HEK293T (cell line): ENCODE results near the gene PAGR1.

Experiments
- CTCF ChIA-PET: fragments of 350-600 bp; formaldehyde crosslinking; extraction: SDS; loops from one replicate; lab custom pipeline; 2021; ENCODE audit warnings: antibody characterized with exemption, inconsistent platforms; lab: Yijun Ruan, JAX
- POLR2A ChIA-PET: fragments of 350-600 bp; formaldehyde crosslinking; extraction: SDS; loops from one replicate; lab custom pipeline; 2020; ENCODE audit warnings: antibody characterized with exemption, inconsistent platforms; lab: Yijun Ruan, JAX
- DNase-seq: peaks from one replicate; pipeline ENCODE4 v3.0.0; 2012; ENCODE audit warnings: mixed read lengths; ENCODE audit errors: extremely low spot score
- ARNT ChIP-seq: fragments of 450-650 bp; IDR thresholded peaks from 2 replicates; pipeline ENCODE4 v1.6.1; 2017; ENCODE audit warnings: mild to moderate bottlenecking
- BHLHE40 ChIP-seq: fragments of 450-650 bp; IDR thresholded peaks from 2 replicates; pipeline ENCODE4 v1.6.1; 2016; ENCODE audit warnings: mild to moderate bottlenecking, moderate library complexity, borderline replicate concordance
- CTBP1 ChIP-seq: fragments of 450-650 bp; IDR thresholded peaks from 2 replicates; pipeline ENCODE4 v1.6.1; 2016; ENCODE audit warnings: borderline replicate concordance
- ELF4 ChIP-seq: fragments of 450-650 bp; IDR thresholded peaks from 2 replicates; pipeline ENCODE4 v1.6.1; 2017; ENCODE audit warnings: antibody characterized with exemption
- FOXA1 ChIP-seq: fragments of 450-650 bp; IDR thresholded peaks from 2 replicates; pipeline ENCODE4 v1.6.1; 2016; ENCODE audit warnings: mild to moderate bottlenecking
- FOXK2 ChIP-seq: fragments of 450-650 bp; IDR thresholded peaks from 2 replicates; pipeline ENCODE4 v1.6.1; 2016; ENCODE audit warnings: mild to moderate bottlenecking
- FOXM1 ChIP-seq: fragments of 450-650 bp; IDR thresholded peaks from 2 replicates; pipeline ENCODE4 v1.6.1; 2017; ENCODE audit warnings: mild to moderate bottlenecking, borderline replicate concordance
- HDGF ChIP-seq: fragments of 450-650 bp; IDR thresholded peaks from 2 replicates; pipeline ENCODE4 v1.6.1; 2017; ENCODE audit warnings: antibody characterized with exemption, borderline replicate concordance
- L3MBTL2 ChIP-seq: fragments of 450-650 bp; conservative IDR thresholded peaks from 2 replicates; pipeline ENCODE4 v1.6.1; 2016; ENCODE audit warnings: mild to moderate bottlenecking
- LEF1 ChIP-seq: fragments of 450-650 bp; IDR thresholded peaks from 2 replicates; pipeline ENCODE4 v1.6.1; 2017; ENCODE audit warnings: mild to moderate bottlenecking, borderline replicate concordance
- NFRKB ChIP-seq: fragments of 450-650 bp; IDR thresholded peaks from 2 replicates; pipeline ENCODE4 v1.6.1; 2016; ENCODE audit warnings: mild to moderate bottlenecking, moderate library complexity
- SP1 ChIP-seq: fragments of 450-650 bp; IDR thresholded peaks from 2 replicates; pipeline ENCODE4 v1.6.1; 2017
- SUZ12 ChIP-seq: fragments of 450-650 bp; IDR thresholded peaks from 2 replicates; pipeline ENCODE4 v1.6.1; 2016; ENCODE audit warnings: mild to moderate bottlenecking
- TARDBP ChIP-seq: fragments of 450-650 bp; IDR thresholded peaks from 2 replicates; pipeline ENCODE4 v1.6.1; 2016
- ZNF384 ChIP-seq: fragments of 450-650 bp; IDR thresholded peaks from 2 replicates; pipeline ENCODE4 v1.6.1; 2016
- TF ChIP-seq, protein P1 (sequence below): fragments of 450-650 bp; IDR thresholded peaks from 2 replicates; pipeline ENCODE4 v1.6.1; 2016

PAGR1 gene

DNA sequence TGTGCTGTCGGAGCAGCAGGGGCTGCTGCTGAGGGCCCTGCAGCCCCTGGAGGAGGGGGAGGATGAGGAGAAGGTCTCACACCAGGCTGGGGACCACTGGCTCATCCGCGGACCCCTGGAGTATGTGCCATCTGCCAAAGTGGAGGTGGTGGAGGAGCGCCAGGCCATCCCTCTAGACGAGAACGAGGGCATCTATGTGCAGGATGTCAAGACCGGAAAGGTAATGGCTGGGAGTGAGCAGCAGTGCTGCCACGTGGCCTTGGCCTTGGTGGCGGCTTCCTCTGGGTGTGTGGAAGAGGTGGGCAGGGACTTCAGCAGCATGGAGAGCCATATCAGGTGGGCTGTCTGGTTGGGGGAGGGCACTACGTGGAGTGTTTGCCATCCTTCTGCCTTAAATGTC is 24.3 kb downstream of the PAGR1 start:
- no peak for DNase-seq
- ChIA-PET CTCF (interaction anchor here (1.1 to 2.4 kb wide), 2 partner anchors 8 to 23 kb away, joined by 4 to 20 read pairs; no protein-coding TSS in a partner anchor), POLR2A (interaction anchor here (0.6 to 1.2 kb wide), 2 partner anchors 8 to 177 kb away, joined by 3 to 4 read pairs; no protein-coding TSS in a partner anchor)
- TF ChIP-seq, protein P1, sequence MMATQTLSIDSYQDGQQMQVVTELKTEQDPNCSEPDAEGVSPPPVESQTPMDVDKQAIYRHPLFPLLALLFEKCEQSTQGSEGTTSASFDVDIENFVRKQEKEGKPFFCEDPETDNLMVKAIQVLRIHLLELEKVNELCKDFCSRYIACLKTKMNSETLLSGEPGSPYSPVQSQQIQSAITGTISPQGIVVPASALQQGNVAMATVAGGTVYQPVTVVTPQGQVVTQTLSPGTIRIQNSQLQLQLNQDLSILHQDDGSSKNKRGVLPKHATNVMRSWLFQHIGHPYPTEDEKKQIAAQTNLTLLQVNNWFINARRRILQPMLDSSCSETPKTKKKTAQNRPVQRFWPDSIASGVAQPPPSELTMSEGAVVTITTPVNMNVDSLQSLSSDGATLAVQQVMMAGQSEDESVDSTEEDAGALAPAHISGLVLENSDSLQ, result no peak
- TF ChIP-seq HDGF, result no peak
- TF ChIP-seq FOXM1, result no peak
- TF ChIP-seq ZNF384, result no peak
- no peak for TF ChIP-seq NFRKB
- TF ChIP-seq BHLHE40, result no peak
- TF ChIP-seq ARNT, result no peak

DNA sequence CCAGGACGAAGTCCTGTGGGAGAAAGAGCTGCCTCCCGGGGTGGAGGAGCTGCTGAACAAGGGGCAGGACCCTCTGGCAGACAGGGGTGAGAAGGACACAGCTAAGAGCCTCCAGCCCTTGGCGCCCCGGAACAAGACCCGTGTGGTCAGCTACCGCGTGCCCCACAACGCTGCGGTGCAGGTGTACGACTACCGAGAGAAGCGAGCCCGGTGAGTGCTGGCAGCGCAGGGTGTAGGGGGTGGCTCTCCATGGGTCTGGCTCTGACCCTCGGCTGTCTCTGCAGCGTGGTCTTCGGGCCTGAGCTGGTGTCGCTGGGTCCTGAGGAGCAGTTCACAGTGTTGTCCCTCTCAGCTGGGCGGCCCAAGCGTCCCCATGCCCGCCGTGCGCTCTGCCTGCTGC is 25.7 kb downstream of the PAGR1 start:
- POLR2A ChIA-PET, result interaction anchor here (1.0 to 1.2 kb wide), 2 partner anchors 34 to 35 kb away, joined by 3 read pairs; partner anchors contain the start of gene MAZ
- TF ChIP-seq ARNT, result no peak
- TF ChIP-seq ELF4, result no peak
- no peak for TF ChIP-seq HDGF
- no peak for TF ChIP-seq SUZ12
- TF ChIP-seq ZNF384, result no peak
- TF ChIP-seq, protein P1, result no peak
- TF ChIP-seq BHLHE40, result no peak
- no peak for TF ChIP-seq NFRKB
- TF ChIP-seq SP1, result no peak
- TF ChIP-seq FOXA1, result no peak
- TF ChIP-seq FOXK2, result no peak
- TF ChIP-seq TARDBP, result no peak
- no peak for TF ChIP-seq FOXM1
- no peak for TF ChIP-seq L3MBTL2
- TF ChIP-seq LEF1, result no peak
- TF ChIP-seq CTBP1, result no peak
- CTCF ChIA-PET, result interaction anchor here (0.5 kb wide), 1 partner anchor 779 kb away, joined by 3 read pairs; no protein-coding TSS in a partner anchor
- DNase-seq, result no peak

DNA sequence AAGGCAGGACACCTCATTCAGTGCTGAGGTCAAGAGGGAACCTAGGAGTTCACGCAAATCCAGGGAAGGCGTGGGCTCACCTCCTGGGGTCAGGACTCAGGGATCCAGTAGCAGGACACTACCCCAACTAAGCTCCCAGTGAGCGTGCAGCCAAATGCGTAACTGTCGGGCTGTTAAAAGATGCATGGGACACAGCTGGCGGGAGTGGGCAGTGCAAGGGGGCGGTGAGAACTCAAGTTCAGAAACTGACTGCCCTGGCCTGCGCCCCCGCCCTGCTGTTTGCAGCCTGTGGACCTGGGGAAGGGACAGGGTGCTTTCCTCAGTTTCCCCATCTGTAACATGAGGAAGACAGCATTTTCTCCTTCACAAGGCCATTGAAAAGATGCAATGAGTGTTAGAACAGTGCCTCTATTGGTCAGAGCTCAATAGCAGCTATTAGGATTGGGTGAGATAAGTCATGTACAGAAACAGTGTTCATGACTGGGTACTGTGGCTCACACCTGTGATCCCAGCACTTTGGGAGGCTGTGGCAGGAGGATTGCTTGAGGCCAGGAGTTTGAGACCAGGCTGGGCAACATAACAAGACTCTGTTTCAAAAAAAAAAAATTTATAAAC is 26.9 kb downstream of the PAGR1 start:
- ChIA-PET POLR2A (interaction anchor here (1.2 to 1.9 kb wide), 3 partner anchors 26 to 119 kb away, joined by 3 to 9 read pairs (median 6); partner anchors contain the start of genes PAGR1 and TMEM219), CTCF (interaction anchor here (1.0 kb wide), 1 partner anchor 27 kb away, joined by 3 read pairs; the partner anchor contains the start of gene PAGR1)
- no peak for DNase-seq
- TF ChIP-seq ZNF384 (no peak), ARNT (no peak), FOXK2 (no peak), LEF1 (no peak), NFRKB (no peak)

DNA sequence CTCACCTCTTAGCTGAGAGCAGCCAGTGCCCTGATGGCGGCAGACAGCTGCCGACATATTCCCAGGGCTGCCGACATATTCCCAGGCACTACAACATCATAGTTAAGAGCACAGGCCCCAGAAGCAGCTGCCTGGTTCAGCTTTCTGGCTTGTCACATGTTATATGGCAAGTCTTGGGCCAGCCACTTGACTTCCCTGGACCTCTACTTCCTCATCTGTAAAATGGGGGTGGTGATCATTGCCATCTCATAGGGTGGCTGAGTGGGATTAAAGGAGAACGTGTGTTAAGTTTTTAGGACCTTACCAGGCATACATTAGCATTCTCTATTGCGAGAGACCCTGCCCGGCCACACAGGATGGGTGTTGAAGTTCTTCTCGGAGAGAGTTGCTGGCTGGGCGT is 28.0 kb downstream of the PAGR1 start:
- no peak for DNase-seq
- POLR2A ChIA-PET, result interaction anchor here (1.9 kb wide), 1 partner anchor 27 kb away, joined by 9 read pairs; the partner anchor contains the start of gene PAGR1
- CTCF ChIA-PET, result no interaction called here
- no peak for TF ChIP-seq SUZ12
- TF ChIP-seq SP1, result no peak
- no peak for TF ChIP-seq NFRKB
- TF ChIP-seq BHLHE40, result no peak
- TF ChIP-seq, protein P1, result no peak
- no peak for TF ChIP-seq LEF1
- no peak for TF ChIP-seq L3MBTL2
- TF ChIP-seq ARNT, result no peak

DNA sequence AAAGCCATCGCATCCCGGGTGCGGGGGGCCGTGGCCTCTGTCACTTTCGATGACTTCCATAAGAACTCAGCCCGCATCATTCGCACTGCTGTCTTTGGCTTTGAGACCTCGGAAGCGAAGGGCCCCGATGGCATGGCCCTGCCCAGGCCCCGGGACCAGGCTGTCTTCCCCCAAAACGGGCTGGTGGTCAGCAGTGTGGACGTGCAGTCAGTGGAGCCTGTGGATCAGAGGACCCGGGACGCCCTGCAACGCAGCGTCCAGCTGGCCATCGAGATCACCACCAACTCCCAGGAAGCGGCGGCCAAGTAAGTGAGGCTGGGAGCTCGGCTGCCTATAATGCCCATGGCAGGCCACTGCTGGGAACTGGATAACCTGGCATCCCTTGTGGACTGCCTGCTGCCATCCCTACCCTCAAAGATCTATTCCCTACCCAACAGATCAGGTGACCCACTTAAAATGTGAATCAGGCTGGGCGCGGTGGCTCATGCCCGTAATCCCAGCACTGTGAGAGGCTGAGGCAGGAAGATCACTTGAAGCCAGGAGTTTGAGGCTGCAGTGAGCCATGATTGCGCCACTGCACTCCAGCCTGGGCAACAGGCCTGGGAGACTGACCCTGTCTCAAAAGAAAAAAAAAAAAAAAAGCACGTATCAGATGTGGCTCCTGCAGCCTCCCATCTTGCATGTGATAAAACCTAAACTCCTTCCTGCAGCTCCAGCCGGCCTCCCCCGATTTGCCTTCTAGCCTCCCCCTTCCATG is 28.8 kb downstream of the PAGR1 start:
- CTCF ChIA-PET, result no interaction called here

More for the DNA sequence above, 28.8 kb downstream of the PAGR1 start:
- DNase-seq, result no peak
- TF ChIP-seq, protein P1, result no peak
- TF ChIP-seq ELF4 (no peak), LEF1 (no peak), L3MBTL2 (no peak), ARNT (no peak), FOXK2 (no peak), FOXM1 (no peak), SUZ12 (no peak), CTBP1 (no peak), SP1 (no peak), FOXA1 (no peak), TARDBP (no peak)
- POLR2A ChIA-PET, result interaction anchor here (1.3 to 4.9 kb wide), 3 partner anchors 18 to 37 kb away, joined by 3 to 32 read pairs (median 5); partner anchors contain the start of gene PAGR1
